IMR-90 (cell line): ENCODE measurements around the gene GPATCH8. TPM values are rescaled to one million over a fixed set of nuclear protein-coding genes. Genes with fewer than 3 reads are reported as not detected.

ENCODE experiments used
- polyA plus RNA-seq, 3 experiments: library from polyadenylated mRNA; depleted of rRNA; stranded (reverse); fragments of >200 nt; gene quantifications; 2 replicates each; pipeline ENCODE4 v1.2.3, GENCODE V29; 2012; ENCODE audit warnings: low replicate concordance in 1 of 3
- total RNA-seq: library from RNA; depleted of rRNA; stranded (reverse); fragments of >200 nt; gene quantifications from 2 replicates; pipeline ENCODE4 v1.2.3, GENCODE V29; 2012
- TF ChIP-seq, protein P1 (sequence below): conservative IDR thresholded peaks from 2 replicates; pipeline ENCODE4 v1.5.1; 2012; ENCODE audit warnings: mild to moderate bottlenecking, low read depth, low read length, improper control_type of control experiment

The GPATCH8 gene
- total and polyA plus RNA-seq, 2 of the 4 experiments (the other 2 are of a cell fraction): 8.8 to 13.2 TPM

DNA sequence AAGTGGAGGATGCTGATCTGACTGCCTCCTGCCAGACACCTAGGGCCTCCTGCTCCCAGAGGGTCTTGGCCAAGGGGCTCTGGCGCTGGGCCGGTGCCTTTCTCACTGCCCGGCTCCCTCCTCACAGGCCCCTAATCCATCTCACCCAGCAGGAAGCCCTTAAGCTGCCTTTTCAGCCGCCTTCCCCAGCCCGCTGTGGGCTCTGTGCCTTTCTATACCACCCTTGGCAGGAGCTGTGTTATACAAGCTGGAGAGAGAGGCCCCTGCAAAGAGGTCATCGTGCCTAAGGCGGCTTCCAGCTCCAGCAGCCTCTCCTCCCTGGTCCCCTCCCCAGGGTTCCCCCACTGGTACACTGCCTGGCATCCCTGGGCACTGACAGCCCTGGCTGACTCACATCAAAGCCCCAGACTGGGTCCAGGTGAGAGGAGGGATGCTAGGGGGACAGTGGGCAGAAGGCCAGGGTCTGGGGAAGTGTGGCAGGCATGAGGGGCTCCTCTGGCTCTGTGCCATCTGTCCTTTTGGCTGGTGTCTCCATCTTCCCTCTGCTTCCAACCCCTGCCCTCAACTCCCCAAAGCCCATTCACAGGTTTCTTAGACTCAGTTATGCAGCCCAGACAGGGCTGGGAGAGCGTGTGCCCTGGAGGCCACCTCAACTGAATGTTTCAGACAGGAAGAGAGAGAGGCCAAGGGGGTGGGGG lies 38.8 kb upstream of the GPATCH8 start (continued):
- TF ChIP-seq, protein P1, sequence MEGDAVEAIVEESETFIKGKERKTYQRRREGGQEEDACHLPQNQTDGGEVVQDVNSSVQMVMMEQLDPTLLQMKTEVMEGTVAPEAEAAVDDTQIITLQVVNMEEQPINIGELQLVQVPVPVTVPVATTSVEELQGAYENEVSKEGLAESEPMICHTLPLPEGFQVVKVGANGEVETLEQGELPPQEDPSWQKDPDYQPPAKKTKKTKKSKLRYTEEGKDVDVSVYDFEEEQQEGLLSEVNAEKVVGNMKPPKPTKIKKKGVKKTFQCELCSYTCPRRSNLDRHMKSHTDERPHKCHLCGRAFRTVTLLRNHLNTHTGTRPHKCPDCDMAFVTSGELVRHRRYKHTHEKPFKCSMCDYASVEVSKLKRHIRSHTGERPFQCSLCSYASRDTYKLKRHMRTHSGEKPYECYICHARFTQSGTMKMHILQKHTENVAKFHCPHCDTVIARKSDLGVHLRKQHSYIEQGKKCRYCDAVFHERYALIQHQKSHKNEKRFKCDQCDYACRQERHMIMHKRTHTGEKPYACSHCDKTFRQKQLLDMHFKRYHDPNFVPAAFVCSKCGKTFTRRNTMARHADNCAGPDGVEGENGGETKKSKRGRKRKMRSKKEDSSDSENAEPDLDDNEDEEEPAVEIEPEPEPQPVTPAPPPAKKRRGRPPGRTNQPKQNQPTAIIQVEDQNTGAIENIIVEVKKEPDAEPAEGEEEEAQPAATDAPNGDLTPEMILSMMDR: no peak
